Measurements from ENCODE around the gene ARHGAP27.
A peak's percentile ranks its signal among the peaks of the same experiment; 100 is the strongest.

ARHGAP27 gene

GRCh38 chr17:45385331-45385997 is 47.2 kb downstream of the ARHGAP27 start:
- DNase-seq = peak; percentile 83

GRCh38 chr17:45384789-45385262 is 47.8 kb downstream of the ARHGAP27 start:
- DNase-seq = no peak

GRCh38 chr17:45384047-45384788 is 48.5 kb downstream of the ARHGAP27 start:
- no peak for DNase-seq

- no peak for DNase-seq
These were observed 49.7 kb downstream of the ARHGAP27 start for GRCh38 chr17:45383003-45383402.

- no peak for DNase-seq
These were observed 50.4 kb downstream of the ARHGAP27 start for GRCh38 chr17:45382226-45382625.

GRCh38 chr17:45380991-45381390 is 51.7 kb downstream of the ARHGAP27 start:
- DNase-seq = no peak

- DNase-seq = no peak
These were observed 52.5 kb downstream of the ARHGAP27 start for GRCh38 chr17:45380046-45380765.

- DNase-seq = no peak
These were observed 55.3 kb downstream of the ARHGAP27 start for GRCh38 chr17:45377401-45377800.

- peak; percentile 13 for DNase-seq
These were observed 56.3 kb downstream of the ARHGAP27 start for GRCh38 chr17:45376171-45377005.

GRCh38 chr17:45374501-45374900 is 58.2 kb downstream of the ARHGAP27 start:
- no peak for DNase-seq

- DNase-seq = no peak
These were observed 60.3 kb downstream of the ARHGAP27 start for GRCh38 chr17:45372325-45372869.

- DNase-seq = no peak
These were observed 61.0 kb downstream of the ARHGAP27 start for GRCh38 chr17:45371414-45372324.

- DNase-seq = no peak
These were observed 61.7 kb downstream of the ARHGAP27 start for GRCh38 chr17:45370949-45371413.

GRCh38 chr17:45369421-45369820 is 63.2 kb downstream of the ARHGAP27 start:
- no peak for DNase-seq

GRCh38 chr17:45368651-45369050 is 64.0 kb downstream of the ARHGAP27 start:
- no peak for DNase-seq

- no peak for DNase-seq
These were observed 65.5 kb downstream of the ARHGAP27 start for GRCh38 chr17:45367216-45367615.

- no peak for DNase-seq
These were observed 66.0 kb downstream of the ARHGAP27 start for GRCh38 chr17:45366691-45367090.

GRCh38 chr17:45366049-45366448 is 66.6 kb downstream of the ARHGAP27 start:
- DNase-seq = no peak

- DNase-seq = peak; percentile 69
These were observed 67.9 kb downstream of the ARHGAP27 start for GRCh38 chr17:45364531-45365390.

- no peak for DNase-seq
These were observed 69.2 kb downstream of the ARHGAP27 start for GRCh38 chr17:45363498-45363897.
